ENCODE results near the gene CIAO2A.
"Not testable (repeated sequence)": the region's sequence is repeated elsewhere in the genome, so short reads cannot be mapped to it uniquely, and the experiment has no call there.

The CIAO2A gene

GRCh38 chr15:64127521-64128270 lies 34.1 kb upstream of the CIAO2A start:
- Histone ChIP-seq H3K27me3 (ENCODE audit: control insufficient read depth, insufficient read depth, low read length) (no peaks in the 10 kb centered on the region), H3K9me3 (ENCODE audit: control insufficient read depth, low read length) (no peaks in the 10 kb centered on the region), H3K36me3 (ENCODE audit: control insufficient read depth, insufficient read depth, low read length) (peaks cover 22% of the 10 kb centered on the region), H3K4me3 (ENCODE audit: low read length) (no peak overlapping the region), H3K9ac (ENCODE audit: low read length) (no peak overlapping the region), H3K4me1 (ENCODE audit: control insufficient read depth, insufficient read depth, low read length) (no peaks in the 10 kb centered on the region)

- peaks cover 22% of the 10 kb centered on the region for H3K36me3 ChIP-seq (ENCODE audit: control insufficient read depth, insufficient read depth, low read length)
- H3K9me3 ChIP-seq (ENCODE audit: control insufficient read depth, low read length) = no peaks in the 10 kb centered on the region
- no peaks in the 10 kb centered on the region for H3K4me1 ChIP-seq (ENCODE audit: control insufficient read depth, insufficient read depth, low read length)
- H3K27me3 ChIP-seq (ENCODE audit: control insufficient read depth, insufficient read depth, low read length) = no peaks in the 10 kb centered on the region
- no peak overlapping the region for H3K9ac ChIP-seq (ENCODE audit: low read length)
- H3K4me3 ChIP-seq (ENCODE audit: low read length) = no peak overlapping the region
Measured at GRCh38 chr15:64125978-64126377, 32.3 kb upstream of the CIAO2A start.

- Histone ChIP-seq H3K9ac (ENCODE audit: low read length) (no peak overlapping the region), H3K4me3 (ENCODE audit: low read length) (no peak overlapping the region), H3K9me3 (ENCODE audit: control insufficient read depth, low read length) (no peaks in the 10 kb centered on the region), H3K4me1 (ENCODE audit: control insufficient read depth, insufficient read depth, low read length) (no peaks in the 10 kb centered on the region), H3K27me3 (ENCODE audit: control insufficient read depth, insufficient read depth, low read length) (no peaks in the 10 kb centered on the region), H3K36me3 (ENCODE audit: control insufficient read depth, insufficient read depth, low read length) (peaks cover 22% of the 10 kb centered on the region)
Measured at GRCh38 chr15:64122936-64123351, 29.3 kb upstream of the CIAO2A start.

- H3K4me3 ChIP-seq (ENCODE audit: low read length) = no peak overlapping the region
- H3K9me3 ChIP-seq (ENCODE audit: control insufficient read depth, low read length) = no peaks in the 10 kb centered on the region
- no peaks in the 10 kb centered on the region for H3K27me3 ChIP-seq (ENCODE audit: control insufficient read depth, insufficient read depth, low read length)
- H3K36me3 ChIP-seq (ENCODE audit: control insufficient read depth, insufficient read depth, low read length) = peaks cover 17% of the 10 kb centered on the region
- H3K9ac ChIP-seq (ENCODE audit: low read length) = no peak overlapping the region
- no peaks in the 10 kb centered on the region for H3K4me1 ChIP-seq (ENCODE audit: control insufficient read depth, insufficient read depth, low read length)
Measured at GRCh38 chr15:64122444-64122843, 28.8 kb upstream of the CIAO2A start.

GRCh38 chr15:64121614-64122013 lies 28.0 kb upstream of the CIAO2A start:
- Histone ChIP-seq H3K27me3 (ENCODE audit: control insufficient read depth, insufficient read depth, low read length) (no peaks in the 10 kb centered on the region), H3K36me3 (ENCODE audit: control insufficient read depth, insufficient read depth, low read length) (peaks cover 14% of the 10 kb centered on the region), H3K9ac (ENCODE audit: low read length) (no peak overlapping the region), H3K4me1 (ENCODE audit: control insufficient read depth, insufficient read depth, low read length) (no peaks in the 10 kb centered on the region), H3K4me3 (ENCODE audit: low read length) (no peak overlapping the region), H3K9me3 (ENCODE audit: control insufficient read depth, low read length) (no peaks in the 10 kb centered on the region)

- not testable (repeated sequence) for H3K27me3 ChIP-seq (ENCODE audit: control insufficient read depth, insufficient read depth, low read length); H3K9me3 ChIP-seq (ENCODE audit: control insufficient read depth, low read length); H3K9ac ChIP-seq (ENCODE audit: low read length); H3K4me3 ChIP-seq (ENCODE audit: low read length); H3K4me1 ChIP-seq (ENCODE audit: control insufficient read depth, insufficient read depth, low read length)
- peaks cover 14% of the 10 kb centered on the region for H3K36me3 ChIP-seq (ENCODE audit: control insufficient read depth, insufficient read depth, low read length)
Measured at GRCh38 chr15:64120322-64120721, 26.7 kb upstream of the CIAO2A start.

- Histone ChIP-seq H3K4me3 (ENCODE audit: low read length) (no peak overlapping the region), H3K4me1 (ENCODE audit: control insufficient read depth, insufficient read depth, low read length) (no peaks in the 10 kb centered on the region), H3K27me3 (ENCODE audit: control insufficient read depth, insufficient read depth, low read length) (no peaks in the 10 kb centered on the region), H3K36me3 (ENCODE audit: control insufficient read depth, insufficient read depth, low read length) (peaks cover 17% of the 10 kb centered on the region), H3K9ac (ENCODE audit: low read length) (no peak overlapping the region), H3K9me3 (ENCODE audit: control insufficient read depth, low read length) (no peaks in the 10 kb centered on the region)
Measured at GRCh38 chr15:64117759-64118487, 24.3 kb upstream of the CIAO2A start.

GRCh38 chr15:64112904-64113303 lies 19.3 kb upstream of the CIAO2A start:
- Histone ChIP-seq H3K4me3 (ENCODE audit: low read length) (no peak overlapping the region), H3K36me3 (ENCODE audit: control insufficient read depth, insufficient read depth, low read length) (peaks cover 8% of the 10 kb centered on the region), H3K27me3 (ENCODE audit: control insufficient read depth, insufficient read depth, low read length) (no peaks in the 10 kb centered on the region), H3K4me1 (ENCODE audit: control insufficient read depth, insufficient read depth, low read length) (peaks cover 16% of the 10 kb centered on the region), H3K9me3 (ENCODE audit: control insufficient read depth, low read length) (no peaks in the 10 kb centered on the region), H3K9ac (ENCODE audit: low read length) (no peak overlapping the region)

GRCh38 chr15:64112073-64112772 lies 18.6 kb upstream of the CIAO2A start:
- Histone ChIP-seq H3K27me3 (ENCODE audit: control insufficient read depth, insufficient read depth, low read length) (no peaks in the 10 kb centered on the region), H3K9ac (ENCODE audit: low read length) (no peak overlapping the region), H3K4me1 (ENCODE audit: control insufficient read depth, insufficient read depth, low read length) (peaks cover 16% of the 10 kb centered on the region), H3K36me3 (ENCODE audit: control insufficient read depth, insufficient read depth, low read length) (peaks cover 8% of the 10 kb centered on the region), H3K4me3 (ENCODE audit: low read length) (no peak overlapping the region), H3K9me3 (ENCODE audit: control insufficient read depth, low read length) (no peaks in the 10 kb centered on the region)

- Histone ChIP-seq H3K36me3 (ENCODE audit: control insufficient read depth, insufficient read depth, low read length) (peaks cover 8% of the 10 kb centered on the region), H3K9ac (ENCODE audit: low read length) (no peak overlapping the region), H3K4me3 (ENCODE audit: low read length) (no peak overlapping the region), H3K9me3 (ENCODE audit: control insufficient read depth, low read length) (no peaks in the 10 kb centered on the region), H3K27me3 (ENCODE audit: control insufficient read depth, insufficient read depth, low read length) (no peaks in the 10 kb centered on the region), H3K4me1 (ENCODE audit: control insufficient read depth, insufficient read depth, low read length) (peaks cover 16% of the 10 kb centered on the region)
Measured at GRCh38 chr15:64111679-64112050, 18.0 kb upstream of the CIAO2A start.

- no peaks in the 10 kb centered on the region for H3K9me3 ChIP-seq (ENCODE audit: control insufficient read depth, low read length)
- H3K36me3 ChIP-seq (ENCODE audit: control insufficient read depth, insufficient read depth, low read length) = peaks cover 8% of the 10 kb centered on the region
- H3K27me3 ChIP-seq (ENCODE audit: control insufficient read depth, insufficient read depth, low read length) = no peaks in the 10 kb centered on the region
- H3K9ac ChIP-seq (ENCODE audit: low read length) = no peak overlapping the region
- peaks cover 16% of the 10 kb centered on the region for H3K4me1 ChIP-seq (ENCODE audit: control insufficient read depth, insufficient read depth, low read length)
- no peak overlapping the region for H3K4me3 ChIP-seq (ENCODE audit: low read length)
Measured at GRCh38 chr15:64110950-64111678, 17.5 kb upstream of the CIAO2A start.

Data from mucosa of stomach (tissue), 1 donor.